ENCODE results near the gene SGCA.

SGCA gene

DNA sequence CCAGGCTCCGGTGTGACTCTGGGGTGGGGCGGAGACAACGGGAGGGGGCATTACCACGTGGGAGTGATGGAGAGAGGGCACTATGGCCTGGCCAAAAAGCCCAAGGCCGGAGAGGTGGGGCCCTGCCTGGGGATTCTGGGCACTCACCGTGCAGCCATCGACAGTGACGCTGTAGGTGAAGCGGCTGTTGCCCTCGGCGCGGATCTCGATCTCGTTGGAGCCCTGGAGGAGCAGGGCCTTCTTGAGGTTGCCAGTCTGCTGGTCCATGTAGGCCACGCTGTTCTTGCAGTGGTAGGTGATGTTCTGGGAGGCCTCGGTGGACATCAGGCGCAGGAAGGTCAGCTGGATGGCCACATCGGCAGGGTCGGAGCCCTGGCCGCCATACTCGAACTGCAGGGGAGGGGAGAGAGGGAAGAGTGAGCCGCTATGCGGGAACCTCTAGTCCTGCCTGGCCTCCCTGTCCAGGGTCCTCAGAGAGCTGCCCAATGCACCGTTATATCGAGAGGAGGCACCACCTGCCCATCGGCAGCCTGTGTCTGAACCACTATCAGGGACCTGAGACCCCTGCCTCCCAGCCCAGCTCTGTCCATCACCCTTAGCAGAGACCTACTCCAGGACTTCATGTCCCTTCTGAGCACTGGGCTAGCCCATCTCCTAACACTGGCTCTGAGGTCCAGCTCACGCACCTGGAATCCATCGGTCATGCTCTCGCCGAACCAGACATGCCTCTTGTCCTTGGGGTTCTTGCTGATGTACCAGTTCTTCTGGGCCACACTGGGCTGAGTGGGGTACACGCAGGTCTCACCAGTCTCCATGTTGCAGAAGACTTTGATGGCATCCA is 20.0 kb downstream of the SGCA start:
- H3K27ac ChIP-seq (ENCODE audit: low read depth, low read length, severe bottlenecking), result no peak overlapping the region
- no peaks in the 10 kb centered on the region for H3K9me3 ChIP-seq (ENCODE audit: control insufficient read depth, low read length)
- peaks cover 64% of the 10 kb centered on the region for H3K36me3 ChIP-seq (ENCODE audit: control insufficient read depth, insufficient read depth, low read length)
- WGBS, 2 experiments (ENCODE audit: insufficient coverage in 2 of 2), result 90 to 94% methylated on average over 25 to 30 of the region's 31 CpGs
- H3K4me1 ChIP-seq (ENCODE audit: control insufficient read depth, insufficient read depth, low read length, poor library complexity, severe bottlenecking), result peaks cover 5% of the 10 kb centered on the region
- no peak overlapping the region for H3K4me3 ChIP-seq (ENCODE audit: extremely low read depth, insufficient read depth, low read length, poor library complexity, severe bottlenecking)

DNA sequence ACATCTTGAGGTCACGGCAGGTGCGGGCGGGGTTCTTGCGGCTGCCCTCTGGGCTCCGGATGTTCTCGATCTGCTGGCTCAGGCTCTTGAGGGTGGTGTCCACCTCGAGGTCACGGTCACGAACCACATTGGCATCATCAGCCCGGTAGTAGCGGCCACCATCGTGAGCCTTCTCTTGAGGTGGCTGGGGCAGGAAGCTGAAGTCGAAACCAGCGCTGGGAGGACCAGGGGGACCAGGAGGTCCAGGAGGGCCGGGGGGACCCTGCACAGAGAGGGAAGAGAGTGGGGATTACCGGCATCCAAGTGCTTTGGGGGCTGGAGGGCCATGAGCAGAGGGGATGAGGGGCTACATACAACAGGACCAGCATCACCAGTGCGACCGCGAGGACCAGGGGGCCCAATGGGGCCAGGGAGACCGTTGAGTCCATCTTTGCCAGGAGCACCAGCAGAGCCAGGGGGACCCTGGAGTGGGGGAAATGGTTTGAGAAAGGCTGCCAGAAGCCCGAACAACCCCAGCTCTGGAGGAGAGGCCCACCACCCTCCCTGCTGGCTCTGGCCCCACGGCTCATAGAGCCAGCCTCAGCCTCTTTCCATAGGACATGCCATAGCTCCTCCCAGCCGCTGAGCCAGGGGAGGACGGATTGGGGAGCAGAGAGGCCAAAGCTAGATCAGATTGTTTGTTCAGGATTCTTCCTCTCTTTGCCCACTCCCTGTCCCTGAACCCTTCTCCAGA is 21.0 kb downstream of the SGCA start:
- H3K4me1 ChIP-seq (ENCODE audit: control insufficient read depth, insufficient read depth, low read length, poor library complexity, severe bottlenecking), result peaks cover 5% of the 10 kb centered on the region
- H3K36me3 ChIP-seq (ENCODE audit: control insufficient read depth, insufficient read depth, low read length), result peaks cover 74% of the 10 kb centered on the region
- no peaks in the 10 kb centered on the region for H3K9me3 ChIP-seq (ENCODE audit: control insufficient read depth, low read length)
- 95 to 97% methylated on average over 21 to 24 of the region's 24 CpGs for WGBS, 2 experiments (ENCODE audit: insufficient coverage in 2 of 2)
- no peak overlapping the region for H3K4me3 ChIP-seq (ENCODE audit: extremely low read depth, insufficient read depth, low read length, poor library complexity, severe bottlenecking)
- no peak overlapping the region for H3K27ac ChIP-seq (ENCODE audit: low read depth, low read length, severe bottlenecking)

DNA sequence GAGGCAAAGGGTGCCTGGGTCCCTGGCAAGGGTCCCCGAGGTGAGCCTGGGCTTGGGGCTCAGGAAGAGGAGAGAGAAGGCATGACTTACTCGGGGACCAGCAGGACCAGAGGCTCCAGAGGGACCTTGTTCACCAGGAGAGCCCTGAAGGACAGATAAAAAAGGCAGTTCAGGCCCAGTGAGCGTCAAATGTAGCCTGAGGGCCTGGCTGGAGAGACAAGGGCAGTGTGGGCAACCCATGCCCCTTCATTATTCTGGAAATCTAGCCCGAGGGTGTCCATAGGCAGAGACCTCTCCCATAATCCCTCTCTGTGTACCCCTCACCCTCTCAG is 21.6 kb downstream of the SGCA start:
- 83 to 84% methylated on average over 3 to 4 of the region's 4 CpGs for WGBS, 2 experiments (ENCODE audit: insufficient coverage in 2 of 2)
- no peak overlapping the region for H3K27ac ChIP-seq (ENCODE audit: low read depth, low read length, severe bottlenecking)
- peaks cover 5% of the 10 kb centered on the region for H3K4me1 ChIP-seq (ENCODE audit: control insufficient read depth, insufficient read depth, low read length, poor library complexity, severe bottlenecking)
- H3K9me3 ChIP-seq (ENCODE audit: control insufficient read depth, low read length), result no peaks in the 10 kb centered on the region
- H3K36me3 ChIP-seq (ENCODE audit: control insufficient read depth, insufficient read depth, low read length), result peaks cover 79% of the 10 kb centered on the region
- H3K4me3 ChIP-seq (ENCODE audit: extremely low read depth, insufficient read depth, low read length, poor library complexity, severe bottlenecking), result no peak overlapping the region

DNA sequence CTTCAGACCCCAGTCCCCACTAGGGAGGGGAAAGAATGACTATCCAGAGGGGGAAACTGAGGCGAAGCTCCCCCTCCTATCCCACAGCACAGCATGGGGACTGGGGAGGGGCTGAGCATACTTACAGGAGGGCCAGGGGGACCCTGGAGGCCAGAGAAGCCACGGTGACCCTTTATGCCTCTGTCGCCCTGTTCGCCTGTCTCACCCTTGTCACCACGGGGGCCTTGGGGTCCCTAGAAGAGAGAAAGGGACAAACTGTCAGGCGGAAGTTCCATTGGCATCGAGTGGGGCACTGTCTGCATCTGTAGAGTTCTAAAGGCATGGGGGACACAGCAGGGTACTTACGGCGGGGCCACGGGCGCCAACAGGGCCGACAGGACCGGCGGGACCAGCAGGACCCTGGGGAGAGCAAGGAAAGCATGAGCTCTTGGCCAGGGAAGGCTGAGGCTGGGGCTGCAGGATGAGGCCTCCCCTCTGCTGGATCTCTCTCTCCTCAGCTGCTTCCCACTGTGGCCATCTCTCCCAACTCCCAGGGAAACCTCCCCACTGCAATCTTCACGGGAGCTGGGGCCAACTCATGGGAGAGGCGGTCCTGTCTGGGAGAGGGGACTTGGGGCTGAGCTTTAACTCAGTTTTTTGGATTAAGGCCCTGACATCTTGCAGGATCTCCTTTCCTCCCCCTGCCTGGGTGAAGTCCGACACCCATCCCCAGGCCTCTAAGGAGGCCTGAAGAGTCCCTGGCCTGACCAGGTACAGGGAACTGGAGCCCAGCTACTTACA is 22.1 kb downstream of the SGCA start:
- 97% methylated on average over 14 to 15 of the region's 17 CpGs for WGBS, 2 experiments (ENCODE audit: insufficient coverage in 2 of 2)
- Histone ChIP-seq H3K27ac (ENCODE audit: low read depth, low read length, severe bottlenecking) (peak overlapping the region; percentile 3), H3K36me3 (ENCODE audit: control insufficient read depth, insufficient read depth, low read length) (peaks cover 85% of the 10 kb centered on the region), H3K4me1 (ENCODE audit: control insufficient read depth, insufficient read depth, low read length, poor library complexity, severe bottlenecking) (peaks cover 5% of the 10 kb centered on the region), H3K4me3 (ENCODE audit: extremely low read depth, insufficient read depth, low read length, poor library complexity, severe bottlenecking) (no peak overlapping the region), H3K9me3 (ENCODE audit: control insufficient read depth, low read length) (no peaks in the 10 kb centered on the region)

DNA sequence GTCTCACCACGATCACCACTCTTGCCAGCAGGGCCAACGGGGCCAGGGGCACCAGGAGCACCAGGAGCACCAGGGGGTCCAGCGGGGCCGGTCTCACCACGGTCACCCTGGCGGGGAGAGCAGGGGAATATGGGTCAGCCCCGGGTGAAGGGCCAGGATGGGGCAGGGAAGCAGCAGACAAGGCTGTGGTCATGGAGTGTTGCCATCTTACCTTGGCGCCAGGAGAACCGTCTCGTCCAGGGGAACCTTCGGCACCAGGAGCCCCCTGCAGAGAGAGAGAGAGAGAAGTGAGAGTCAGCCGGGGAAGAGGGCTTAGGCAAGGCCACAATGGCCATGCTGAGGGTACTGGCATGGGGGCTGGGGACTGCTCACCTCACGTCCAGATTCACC is 22.7 kb downstream of the SGCA start:
- 89 to 93% methylated on average over 11 to 13 of the region's 13 CpGs for WGBS, 2 experiments (ENCODE audit: insufficient coverage in 2 of 2)
- Histone ChIP-seq H3K36me3 (ENCODE audit: control insufficient read depth, insufficient read depth, low read length) (peaks cover 90% of the 10 kb centered on the region), H3K4me1 (ENCODE audit: control insufficient read depth, insufficient read depth, low read length, poor library complexity, severe bottlenecking) (peaks cover 5% of the 10 kb centered on the region), H3K27ac (ENCODE audit: low read depth, low read length, severe bottlenecking) (peak overlapping the region; percentile 23), H3K4me3 (ENCODE audit: extremely low read depth, insufficient read depth, low read length, poor library complexity, severe bottlenecking) (no peak overlapping the region), H3K9me3 (ENCODE audit: control insufficient read depth, low read length) (no peaks in the 10 kb centered on the region)

DNA sequence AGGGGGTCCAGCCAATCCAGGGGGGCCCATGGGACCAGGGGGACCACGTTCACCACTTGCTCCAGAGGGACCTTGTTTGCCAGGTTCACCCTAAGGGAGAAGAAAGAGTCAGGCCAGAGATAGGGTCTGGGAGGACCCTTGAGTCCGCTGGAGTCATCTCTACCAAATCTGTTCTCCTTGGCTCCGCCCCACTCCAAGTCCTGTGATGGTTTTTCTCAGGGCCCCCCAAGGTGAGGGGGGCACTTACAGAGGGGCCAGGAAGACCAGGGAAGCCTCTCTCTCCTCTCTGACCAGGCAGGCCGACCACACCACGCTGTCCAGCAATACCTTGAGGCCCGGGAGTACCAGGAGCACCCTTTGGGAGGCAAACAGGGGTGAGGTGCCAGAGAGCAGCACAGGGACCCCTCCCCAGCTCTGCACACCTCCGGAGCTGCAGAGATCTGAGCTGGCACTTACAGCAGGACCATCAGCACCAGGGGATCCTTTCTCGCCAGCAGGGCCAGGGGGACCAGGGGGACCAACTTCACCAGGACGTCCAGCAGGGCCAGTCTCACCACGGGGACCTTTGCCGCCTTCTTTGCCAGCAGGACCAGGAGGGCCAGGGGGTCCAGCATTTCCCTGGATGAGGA is 23.2 kb downstream of the SGCA start:
- 91% methylated on average over 7 to 11 of the region's 11 CpGs for WGBS, 2 experiments (ENCODE audit: insufficient coverage in 2 of 2)
- Histone ChIP-seq H3K4me1 (ENCODE audit: control insufficient read depth, insufficient read depth, low read length, poor library complexity, severe bottlenecking) (peaks cover 5% of the 10 kb centered on the region), H3K4me3 (ENCODE audit: extremely low read depth, insufficient read depth, low read length, poor library complexity, severe bottlenecking) (no peak overlapping the region), H3K9me3 (ENCODE audit: control insufficient read depth, low read length) (no peaks in the 10 kb centered on the region), H3K36me3 (ENCODE audit: control insufficient read depth, insufficient read depth, low read length) (peaks cover 92% of the 10 kb centered on the region), H3K27ac (ENCODE audit: low read depth, low read length, severe bottlenecking) (peak overlapping the region; percentile 36)

DNA sequence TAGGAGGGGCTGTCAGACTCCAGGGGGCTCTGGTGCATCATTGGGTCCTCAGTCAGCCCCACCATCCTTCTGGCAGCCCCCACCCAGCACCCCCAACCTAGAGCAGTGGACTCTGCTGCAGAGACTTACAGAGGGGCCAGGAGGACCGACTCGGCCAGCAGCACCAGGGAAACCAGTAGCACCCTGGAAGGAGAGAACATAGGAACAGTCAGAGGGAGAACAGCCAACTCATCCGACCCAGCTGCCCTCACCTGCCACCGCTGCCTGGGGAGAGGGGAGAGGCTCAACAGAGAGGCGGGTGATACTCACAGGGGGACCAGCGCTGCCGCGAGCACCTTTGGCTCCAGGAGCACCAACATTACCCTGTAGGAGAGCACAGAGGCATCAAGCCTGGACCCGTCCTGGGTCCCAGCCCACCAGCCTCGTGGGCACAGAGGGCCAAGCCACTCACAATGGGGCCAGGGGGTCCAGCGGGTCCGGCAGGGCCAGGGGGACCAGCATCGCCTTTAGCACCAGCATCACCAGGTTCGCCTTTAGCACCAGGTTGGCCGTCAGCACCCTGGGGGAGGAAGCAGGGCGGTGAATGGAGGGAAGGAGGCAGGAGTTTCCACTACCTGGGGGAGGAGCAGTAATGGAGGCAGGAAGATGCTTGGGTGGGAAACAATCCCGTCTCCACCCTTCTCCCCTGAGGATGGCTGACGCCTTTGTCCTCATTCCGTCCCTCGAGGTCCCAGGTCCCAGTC is 23.9 kb downstream of the SGCA start:
- H3K4me1 ChIP-seq (ENCODE audit: control insufficient read depth, insufficient read depth, low read length, poor library complexity, severe bottlenecking), result peaks cover 5% of the 10 kb centered on the region
- H3K36me3 ChIP-seq (ENCODE audit: control insufficient read depth, insufficient read depth, low read length), result peaks cover 97% of the 10 kb centered on the region
- no peaks in the 10 kb centered on the region for H3K9me3 ChIP-seq (ENCODE audit: control insufficient read depth, low read length)
- WGBS, 2 experiments (ENCODE audit: insufficient coverage in 2 of 2), result 92 to 94% methylated on average over 13 to 17 of the region's 20 CpGs
- no peak overlapping the region for H3K4me3 ChIP-seq (ENCODE audit: extremely low read depth, insufficient read depth, low read length, poor library complexity, severe bottlenecking)
- peak overlapping the region; percentile 36 for H3K27ac ChIP-seq (ENCODE audit: low read depth, low read length, severe bottlenecking)

DNA sequence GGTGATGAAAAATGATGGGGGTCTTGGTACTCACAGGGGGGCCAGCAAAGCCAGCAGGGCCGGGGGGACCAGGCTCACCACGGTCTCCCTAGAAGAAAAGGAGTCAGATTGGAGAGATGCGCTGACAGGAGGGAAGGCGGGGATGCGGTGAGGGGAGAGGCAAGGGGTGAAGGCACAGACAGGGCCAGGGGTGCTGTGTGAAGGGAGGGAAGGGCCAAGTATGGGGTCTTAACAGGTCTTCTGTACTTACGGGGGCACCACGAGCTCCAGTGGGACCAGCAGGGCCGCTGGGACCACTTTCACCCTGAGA is 24.4 kb downstream of the SGCA start:
- peaks cover 98% of the 10 kb centered on the region for H3K36me3 ChIP-seq (ENCODE audit: control insufficient read depth, insufficient read depth, low read length)
- H3K4me1 ChIP-seq (ENCODE audit: control insufficient read depth, insufficient read depth, low read length, poor library complexity, severe bottlenecking), result peaks cover 5% of the 10 kb centered on the region
- H3K27ac ChIP-seq (ENCODE audit: low read depth, low read length, severe bottlenecking), result no peak overlapping the region
- no peak overlapping the region for H3K4me3 ChIP-seq (ENCODE audit: extremely low read depth, insufficient read depth, low read length, poor library complexity, severe bottlenecking)
- no peaks in the 10 kb centered on the region for H3K9me3 ChIP-seq (ENCODE audit: control insufficient read depth, low read length)
- WGBS, 2 experiments (ENCODE audit: insufficient coverage in 2 of 2), result 95 to 98% methylated on average over 8 of the region's 8 CpGs

DNA sequence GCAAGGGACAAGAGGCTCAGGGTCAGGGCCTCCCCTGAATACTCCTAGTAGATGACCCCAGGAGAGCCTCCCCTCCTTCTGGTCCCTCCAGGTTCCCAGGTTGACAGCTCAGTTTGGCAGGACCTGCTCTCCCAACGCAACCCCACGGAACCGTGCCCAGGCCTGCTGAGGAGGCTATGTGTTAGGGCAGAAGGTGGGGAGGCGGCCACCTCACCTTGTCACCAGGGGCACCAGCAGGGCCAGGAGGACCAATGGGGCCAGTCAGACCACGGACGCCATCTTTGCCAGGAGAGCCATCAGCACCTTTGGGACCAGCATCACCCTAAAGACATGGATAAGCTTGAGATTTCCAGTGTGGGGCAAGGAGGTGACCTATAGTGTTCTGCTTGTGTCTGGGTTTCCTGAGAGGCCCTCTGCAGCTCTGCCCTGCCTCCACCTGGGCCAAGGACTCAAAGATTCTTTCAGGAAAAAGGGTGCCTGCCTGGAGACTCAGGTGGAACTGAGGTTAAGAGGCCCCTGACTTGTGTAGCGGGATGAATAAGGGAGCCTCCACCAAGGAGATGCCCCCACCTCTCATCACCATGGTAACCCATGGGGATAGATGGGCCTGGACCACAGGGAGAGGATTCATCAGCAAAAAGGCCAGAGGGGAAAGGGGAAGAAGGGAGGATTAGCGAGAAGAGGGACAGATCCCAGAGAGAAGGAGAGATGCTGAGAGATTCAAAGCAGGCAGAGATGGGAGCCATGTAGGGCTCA is 25.0 kb downstream of the SGCA start:
- Histone ChIP-seq H3K4me1 (ENCODE audit: control insufficient read depth, insufficient read depth, low read length, poor library complexity, severe bottlenecking) (peaks cover 5% of the 10 kb centered on the region), H3K27ac (ENCODE audit: low read depth, low read length, severe bottlenecking) (no peak overlapping the region), H3K36me3 (ENCODE audit: control insufficient read depth, insufficient read depth, low read length) (peaks cover 98% of the 10 kb centered on the region), H3K4me3 (ENCODE audit: extremely low read depth, insufficient read depth, low read length, poor library complexity, severe bottlenecking) (no peak overlapping the region), H3K9me3 (ENCODE audit: control insufficient read depth, low read length) (no peaks in the 10 kb centered on the region)
- 90 to 93% methylated on average over 3 to 7 of the region's 8 CpGs for WGBS, 2 experiments (ENCODE audit: insufficient coverage in 2 of 2)
